Keratinocyte (primary cell): ENCODE measurements around the gene ZNF497.

Experiments
- CTCF ChIP-seq, 3 experiments: IDR thresholded peaks in 1 of 3; conservative IDR thresholded peaks in 1 of 3; optimal IDR thresholded peaks in 1 of 3; 2 replicates in 2 of 3; 3 replicates in 1 of 3; pipeline versions ENCODE3 to v1.5.1; 2011; ENCODE audit warnings: low read length in 3 of 3, mild to moderate bottlenecking in 3 of 3, moderate library complexity in 2 of 3, control low read depth in 1 of 3, inconsistent platforms in 1 of 3; ENCODE audit not compliant: insufficient read depth in 2 of 3; ENCODE audit errors: extremely low read depth in 1 of 3
- EZH2 ChIP-seq: IDR thresholded peaks from one replicate; pipeline ENCODE4 v1.6.1; 2012; ENCODE audit warnings: inconsistent platforms, mild to moderate bottlenecking, low read length, moderate library complexity

DNA sequence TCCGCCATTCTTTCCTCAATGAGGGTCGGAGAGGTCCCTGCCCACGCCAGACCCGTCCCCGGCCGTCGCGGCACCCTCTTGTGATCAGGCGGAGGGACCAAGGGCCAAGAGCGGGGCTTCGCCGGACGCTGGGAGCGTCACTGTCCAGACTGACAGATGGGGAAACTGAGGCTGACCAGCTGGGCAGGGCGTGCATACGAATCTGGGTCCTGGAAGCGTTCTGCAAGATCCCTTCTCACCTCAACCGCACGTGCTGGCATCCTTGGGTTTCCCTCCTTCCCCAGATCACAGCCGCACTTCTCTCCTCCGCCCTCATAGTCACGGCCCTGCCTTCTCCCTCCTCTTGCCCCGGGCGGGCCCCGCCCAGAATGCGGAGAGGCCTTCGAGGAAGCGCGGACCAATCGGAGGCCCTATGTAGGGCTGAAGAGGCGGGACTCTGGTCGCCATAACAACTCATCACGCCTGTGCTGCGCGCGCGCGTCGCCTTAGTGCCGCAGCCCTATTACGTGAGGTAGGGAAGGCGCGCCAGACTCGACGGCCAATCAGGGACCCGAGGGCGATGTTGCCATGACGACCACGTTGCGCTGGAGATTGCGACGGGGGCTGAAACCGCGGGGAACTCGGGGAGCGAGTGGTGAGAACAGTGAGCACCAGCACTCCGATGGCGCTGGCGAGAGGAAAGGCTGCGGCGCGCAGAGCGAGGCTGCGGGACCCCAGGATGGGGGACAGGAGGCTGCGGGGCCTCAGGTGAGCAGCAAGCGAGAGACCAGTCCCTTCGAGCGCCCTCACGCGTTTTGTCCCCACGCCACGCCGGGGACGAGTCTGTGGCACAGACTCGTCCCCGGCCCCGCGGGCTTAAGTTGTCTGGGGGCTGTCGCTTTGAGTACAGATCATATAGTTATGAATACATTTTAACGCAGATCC lies 38.6 kb upstream of the ZNF497 start:
- peak in 2 of 3 experiments; percentile 13 to 21 for TF ChIP-seq CTCF (optimal IDR thresholded peaks at IDR 0.05 in 1 of 3, IDR thresholded peaks at IDR 0.05 in 1 of 3, conservative IDR thresholded peaks at IDR 0.05 in 1 of 3; ENCODE audit: extremely low read depth in 1 of 3, insufficient read depth in 2 of 3, low read length in 3 of 3)
- no peak for TF ChIP-seq EZH2
